Hematopoietic multipotent progenitor cell (in vitro differentiated cells): Measurements from ENCODE around the gene RPL10L. TPM values are rescaled to one million over a fixed set of nuclear protein-coding genes. Genes with fewer than 3 reads are reported as not detected.

ENCODE experiments used
- DNase-seq, 3 donors: peaks; one replicate each; pipeline ENCODE4 v3.0.0-alpha.2; 2011 to 2015; ENCODE audit warnings: low read depth in 2 of 3, low spot score in 2 of 3
- total RNA-seq: library from RNA; depleted of rRNA; stranded (reverse); fragments of >200 nt; gene quantifications from one replicate; pipeline ENCODE4 v1.2.3, GENCODE V29; 2012

Gene RPL10L
- total RNA-seq: not detected

DNA sequence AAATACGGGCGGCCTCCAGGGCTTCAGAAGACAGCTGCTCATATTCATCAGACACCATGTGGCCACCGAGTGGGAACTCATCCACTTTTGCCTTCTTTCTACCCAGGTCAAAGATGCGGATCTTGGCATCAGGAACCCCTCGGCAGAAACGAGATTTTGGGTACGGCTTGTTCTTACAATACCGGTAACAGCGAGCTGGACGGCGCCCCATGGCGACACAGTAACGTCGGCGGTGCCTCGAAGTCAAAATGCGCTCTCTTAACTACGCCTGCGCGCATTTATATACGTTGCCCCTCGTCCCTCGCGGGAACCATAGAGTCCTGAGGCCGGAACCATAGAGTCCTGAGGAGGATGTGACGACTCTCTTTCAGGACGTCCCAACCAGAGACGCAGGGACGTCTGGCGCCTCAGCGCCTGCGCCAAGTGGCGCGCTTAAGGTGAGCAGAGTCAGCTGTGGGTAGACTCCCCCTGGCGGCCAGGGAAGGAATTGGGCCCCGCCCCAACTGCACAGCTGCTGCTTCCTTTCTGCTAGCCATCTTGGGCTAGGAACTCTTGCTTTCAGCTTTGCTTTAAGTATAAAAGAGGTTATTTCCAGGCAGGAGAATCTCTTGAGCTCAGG is at the start of gene RPL10L:
Gene RPL10L (minus strand): TSS at position 256 of the 619 bp plus-strand sequence. CDS start 45 bp downstream, at position 211.
- no peak for DNase-seq

DNA sequence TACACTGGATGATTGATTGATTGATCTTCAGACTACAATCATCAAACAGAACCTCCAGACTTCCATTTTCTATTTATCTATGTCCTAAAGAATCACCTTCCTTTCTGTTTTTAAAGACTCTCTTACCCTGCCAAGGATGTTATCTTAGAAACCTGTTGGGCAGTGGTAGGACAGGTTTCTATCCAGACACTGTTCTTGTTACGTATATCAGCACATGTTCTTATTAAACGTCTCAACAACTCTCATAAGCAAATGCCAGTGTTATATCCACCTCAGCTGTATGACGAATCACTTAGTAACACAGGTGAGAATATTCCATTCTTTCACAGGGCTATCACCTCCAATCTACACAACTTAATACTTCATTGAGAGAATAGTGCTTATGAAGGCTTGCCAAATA is 40.2 kb upstream of the RPL10L start:
- no peak for DNase-seq

DNA sequence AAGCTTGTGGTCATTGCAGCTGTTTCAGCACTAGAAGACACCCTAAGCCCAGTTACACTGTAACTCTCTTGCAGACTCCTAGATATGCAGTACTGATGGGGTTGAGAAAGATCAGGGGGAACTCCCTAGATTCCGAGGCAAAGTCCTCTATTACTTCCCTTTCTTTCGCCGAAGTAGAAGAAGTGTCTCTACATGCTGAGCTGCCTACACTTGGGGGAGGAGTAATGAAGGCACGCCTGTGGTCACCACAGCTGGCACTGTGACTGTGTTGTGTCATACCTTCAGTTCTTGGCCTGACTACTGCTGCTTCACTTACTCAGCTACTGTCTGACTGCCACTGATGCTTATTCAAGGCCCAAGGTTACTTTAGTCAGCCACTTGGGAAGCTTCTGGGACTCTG is 35.1 kb upstream of the RPL10L start:
- no peak for DNase-seq

DNA sequence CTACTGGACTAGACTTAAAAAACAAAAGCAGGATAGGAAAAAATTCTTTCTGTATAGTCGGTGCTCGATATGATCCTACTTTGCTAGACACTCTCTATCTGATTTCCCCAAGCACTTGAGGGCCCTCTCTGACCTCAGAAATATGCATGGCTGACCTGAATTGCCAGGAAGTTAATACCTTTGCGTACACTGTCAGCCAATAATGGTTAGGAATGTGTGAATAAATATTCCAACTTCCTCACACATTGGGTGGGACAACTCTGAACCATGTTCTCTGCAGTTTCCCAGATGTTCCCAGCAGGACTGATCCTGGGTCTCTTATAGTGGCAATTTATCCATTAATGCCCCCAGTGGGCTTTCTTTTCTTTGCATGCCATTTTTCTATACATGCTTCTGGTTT is 20.5 kb upstream of the RPL10L start:
- DNase-seq: no peak

DNA sequence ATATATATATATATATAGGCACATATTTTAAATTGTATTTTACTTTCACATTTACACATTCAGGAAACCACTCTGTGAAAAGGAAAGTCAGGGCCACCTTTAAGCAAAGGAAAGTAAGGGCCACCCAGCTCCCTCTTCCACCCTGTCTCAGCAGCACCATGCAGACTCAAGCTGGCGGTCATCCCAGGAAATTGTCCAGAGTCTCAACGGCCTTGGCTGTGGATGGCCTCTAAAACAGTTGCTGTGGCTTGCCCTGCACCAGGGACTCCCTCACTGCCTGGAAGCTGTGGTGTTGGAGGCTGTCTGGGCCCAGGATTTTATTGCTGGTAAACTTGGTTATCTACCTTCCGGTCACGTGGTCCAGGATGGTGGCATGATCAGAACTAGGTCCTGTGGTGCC is 11.8 kb upstream of the RPL10L start:
- no peak for DNase-seq

DNA sequence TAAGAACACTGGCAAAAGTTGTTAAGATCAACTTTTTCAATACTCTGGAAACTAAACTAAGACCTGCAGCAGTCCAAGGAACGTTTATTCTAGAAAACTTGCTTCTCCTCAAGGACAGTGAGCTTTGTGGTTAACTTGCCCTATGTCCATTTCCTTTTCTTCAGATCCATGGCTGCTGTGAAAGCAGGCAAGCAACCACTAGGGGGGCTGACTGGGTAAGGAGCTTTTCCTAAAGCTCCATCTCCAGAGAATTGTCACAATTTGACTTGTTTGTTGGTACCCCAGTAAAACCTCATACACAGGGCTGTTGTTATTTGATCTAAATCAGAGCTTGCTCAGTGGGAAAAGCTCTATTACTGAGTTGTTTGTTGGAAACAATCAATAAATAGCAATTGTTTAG is 10.1 kb upstream of the RPL10L start:
- DNase-seq: no peak

DNA sequence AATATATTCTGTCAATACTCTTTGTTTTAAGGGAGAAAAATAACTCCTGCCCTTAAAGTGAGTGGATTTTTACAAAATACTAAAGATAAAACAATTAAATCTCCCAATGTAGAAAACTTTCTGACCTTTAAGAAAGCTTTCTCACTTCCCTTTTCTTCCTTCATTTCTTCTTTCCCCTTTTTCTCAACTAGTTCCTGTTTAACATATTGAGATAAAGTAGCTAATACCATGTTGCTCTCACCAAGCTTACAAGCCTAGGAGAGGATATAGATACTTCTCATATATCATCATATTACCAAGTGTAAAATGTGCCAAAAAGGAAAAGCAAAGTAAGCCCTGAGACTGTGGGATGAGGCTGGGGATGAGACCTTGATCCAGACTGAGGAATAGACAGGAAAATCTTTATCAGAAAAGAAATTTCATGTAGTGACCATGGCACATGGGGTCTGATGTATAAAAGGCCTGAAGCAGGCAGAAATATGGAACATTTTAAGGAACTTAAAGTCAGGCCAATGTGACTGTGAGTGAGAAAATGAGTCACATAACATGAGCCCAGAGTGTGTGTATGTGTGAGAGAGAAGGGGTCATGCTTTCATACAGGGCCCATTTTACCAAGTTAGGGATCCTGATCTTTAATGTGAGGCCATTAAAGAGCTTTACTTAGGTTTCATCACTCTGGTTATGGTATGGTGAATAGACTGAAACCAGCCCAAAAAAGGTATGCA is 1.6 kb upstream of the RPL10L start:
- no peak for DNase-seq

DNA sequence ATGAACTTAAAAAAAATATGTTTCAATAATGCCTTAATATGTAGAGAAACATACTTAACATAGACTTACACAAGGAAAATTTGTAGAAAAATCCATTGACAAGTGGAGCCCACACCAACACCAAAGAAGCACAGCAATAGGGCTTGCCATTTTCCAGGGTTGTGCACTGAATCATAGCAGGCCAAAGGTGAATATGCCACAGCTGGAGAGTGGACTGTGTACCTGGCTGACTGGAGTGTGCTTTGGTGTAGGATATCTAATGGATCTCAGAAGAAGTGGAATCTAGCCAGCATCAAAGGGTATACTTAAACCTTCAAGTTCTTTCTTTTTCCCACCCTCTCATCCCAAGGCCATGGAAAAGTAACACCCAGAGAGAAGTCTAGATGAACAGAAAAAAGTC is 4.8 kb downstream of the RPL10L start:
- DNase-seq: no peak

DNA sequence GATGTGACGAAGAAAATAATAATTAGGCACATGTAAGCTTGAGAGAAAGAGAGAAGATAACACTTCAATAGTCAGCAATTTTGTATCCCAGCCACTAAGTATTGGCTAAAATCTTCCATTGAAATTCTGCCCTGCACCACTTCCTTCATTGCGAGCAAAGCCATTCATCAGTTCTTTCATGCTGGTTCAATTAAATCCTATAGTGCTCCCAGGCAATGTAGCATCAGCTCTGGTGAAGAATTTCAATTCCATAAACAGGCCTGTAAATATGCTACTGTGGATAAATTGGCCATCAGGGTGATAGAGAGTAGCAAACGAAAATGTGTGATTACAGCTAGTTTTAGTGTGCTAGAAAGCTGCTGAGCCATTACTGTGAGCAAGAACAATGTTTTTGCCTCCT is 24.7 kb downstream of the RPL10L start:
- no peak for DNase-seq
